Spleen (tissue), 11 donors: ENCODE measurements around the gene SPIRE1. TPM values are rescaled to one million over a fixed set of nuclear protein-coding genes. Genes with fewer than 3 reads are reported as not detected.

Experiments used
- DNase-seq: peaks from one replicate; pipeline ENCODE4 v3.0.0-alpha.2; 2020
- H3K27ac ChIP-seq, 8 donors: fragments of 200-600 bp; sonication (generic) in 7 of 8; 1 replicate in 4 of 8; 2 replicates in 4 of 8; pipeline versions ENCODE4 v1.5.0 to v1.8.0; 2016 to 2021; ENCODE audit warnings: inconsistent platforms in 4 of 8, mild to moderate bottlenecking in 4 of 8, moderate library complexity in 1 of 8
- H3K27me3 ChIP-seq, 7 donors: fragments of 200-600 bp; sonication (generic) in 6 of 7; replicated peaks in 1 of 7; 1 replicate in 4 of 7; 2 replicates in 3 of 7; pipeline versions ENCODE4 v1.5.0 to v1.8.0; 2016 to 2021; ENCODE audit warnings: inconsistent platforms in 3 of 7, mild to moderate bottlenecking in 1 of 7
- H3K36me3 ChIP-seq, 6 donors: fragments of 200-600 bp; sonication (generic) in 5 of 6; 1 replicate in 4 of 6; 2 replicates in 2 of 6; pipeline versions ENCODE4 v1.5.0 to v1.8.0; 2016 to 2021; ENCODE audit warnings: inconsistent platforms in 2 of 6
- H3K4me1 ChIP-seq, 6 donors: fragments of 200-600 bp; sonication (generic) in 5 of 6; 1 replicate in 3 of 6; 2 replicates in 3 of 6; pipeline versions ENCODE4 v1.5.0 to v1.8.0; 2016 to 2021; ENCODE audit warnings: inconsistent platforms in 3 of 6
- H3K4me3 ChIP-seq, 8 donors: fragments of 200-600 bp; sonication (generic) in 7 of 8; 1 replicate in 4 of 8; 2 replicates in 4 of 8; pipeline versions ENCODE4 v1.5.0 to v1.8.0; 2016 to 2021; ENCODE audit warnings: inconsistent platforms in 4 of 8, mild to moderate bottlenecking in 4 of 8, moderate library complexity in 2 of 8
- H3K9me3 ChIP-seq, 8 donors: fragments of 200-600 bp; sonication (generic) in 7 of 8; 1 replicate in 4 of 8; 2 replicates in 4 of 8; pipeline versions ENCODE4 v1.5.0 to v1.8.0; 2016 to 2021; ENCODE audit warnings: inconsistent platforms in 4 of 8
- CTCF ChIP-seq, 11 experiments: fragments of 200-600 bp in 7 of 11; fragments of 450-650 bp in 4 of 11; sonication (generic) in 4 of 11; IDR thresholded peaks in 8 of 11; conservative IDR thresholded peaks in 3 of 11; 1 replicate in 7 of 11; 2 replicates in 4 of 11; pipeline versions ENCODE4 v1.4.0 to v1.8.0; 2016 to 2021; ENCODE audit warnings: antibody characterized with exemption in 11 of 11, inconsistent platforms in 4 of 11, mild to moderate bottlenecking in 1 of 11
- POLR2A ChIP-seq, 3 donors: fragments of 450-650 bp; IDR thresholded peaks; one replicate each; pipeline ENCODE4 v1.5.1; 2017; ENCODE audit warnings: antibody characterized with exemption in 3 of 3, mild to moderate bottlenecking in 1 of 3
- POLR2AphosphoS5 ChIP-seq, 3 donors: sonication (generic); formaldehyde crosslinking; IDR thresholded peaks; one replicate each; pipeline ENCODE4 v1.5.1; 2017; ENCODE audit warnings: antibody characterized with exemption in 3 of 3
- WGBS, 5 donors: extraction: QIAGEN DNeasy Blood & Tissue Kit in 3 of 5; methylation state at CpG; one replicate each; pipeline versions ENCODE4 v1.1.5 to v1.1.7; 2013 to 2018; 5-methylcytosine and 5-hydroxymethylcytosine counted together
- intact Hi-C: fragments of 100-400 bp; cut with DNase I; formaldehyde crosslinking; loops from one replicate; pipeline ENCODE4 v1.15.0; 2023; ENCODE audit warnings: low total_unique reads
- polyA plus RNA-seq, 3 donors: library from polyadenylated mRNA; stranded (reverse); fragments of 200-250 nt; gene quantifications; one replicate each; pipeline ENCODE4 v1.2.1, GENCODE V29; 2013
- total RNA-seq, 7 donors: library from RNA; depleted of rRNA in 3 of 7; stranded (reverse); fragments of >200 nt in 3 of 7; fragmentation: NEBNext Ultra II Directional in 4 of 7; extraction: Animal tissue kit (Norgen Biotek cat#: 25700) in 4 of 7; gene quantifications; one replicate each; pipeline versions ENCODE4 v1.1.0 to v1.2.1, GENCODE V29; 2016 to 2021
- donor health status: healthy with polysubstance abuse.
- donor health status: DM: no; HTN: no; CAD: no; lungs with moderate emphysema.
- donor health status: DM: no; HTN: no; CAD: no.
- donor health status: Bipolar disorder and iron deficiency.
- donor health status: healthy.
- donor health status: DM: no; HTN: no; CAD: no.
- donor health status: DM: yes; HTN: yes; CAD: no.

The SPIRE1 gene
- total and polyA plus RNA-seq, 10 donors: 1.4 to 19.4 (median 11.1) TPM

GRCh38 chr18:12517142-12517825, 140.6 kb downstream of the SPIRE1 start:
- Histone ChIP-seq H3K27ac (no peak overlapping the region), H3K36me3 (no peaks in the 10 kb centered on the region), H3K9me3 (no peaks in the 10 kb centered on the region), H3K27me3 (no peaks in the 10 kb centered on the region), H3K4me3 (no peak overlapping the region), H3K4me1 (peaks cover 0 to 9% (median 0%) of the 10 kb centered on the region in 6 donors)
- TF ChIP-seq POLR2A (IDR thresholded peaks at IDR 0.05) (no peak), POLR2AphosphoS5 (IDR thresholded peaks at IDR 0.05) (no peak), CTCF (IDR thresholded peaks at IDR 0.05 in 8 of 11, conservative IDR thresholded peaks at IDR 0.05 in 3 of 11) (no peak)
- WGBS, 5 donors: 85 to 94% (median 92%) methylated on average over 1 of the region's 1 CpG
- intact Hi-C loops: no loop called here
- no peak for DNase-seq

- no peak overlapping the region for H3K4me3 ChIP-seq
- TF ChIP-seq CTCF (IDR thresholded peaks at IDR 0.05 in 8 of 11, conservative IDR thresholded peaks at IDR 0.05 in 3 of 11) (no peak), POLR2AphosphoS5 (IDR thresholded peaks at IDR 0.05) (no peak), POLR2A (IDR thresholded peaks at IDR 0.05) (no peak)
- H3K27me3 ChIP-seq: no peaks in the 10 kb centered on the region
- no peaks in the 10 kb centered on the region for H3K36me3 ChIP-seq
- 53 to 70% (median 56%) methylated on average over 4 of the region's 4 CpGs for WGBS, 5 donors
- H3K27ac ChIP-seq: no peak overlapping the region
- DNase-seq: no peak
- peaks cover 0 to 9% (median 0%) of the 10 kb centered on the region in 6 donors for H3K4me1 ChIP-seq
- intact Hi-C loops: no loop called here
- H3K9me3 ChIP-seq: no peaks in the 10 kb centered on the region
Observed at GRCh38 chr18:12516049-12516630, 141.8 kb downstream of the SPIRE1 start.

GRCh38 chr18:12515550-12515949, 142.4 kb downstream of the SPIRE1 start:
- H3K4me1 ChIP-seq: peaks cover 0 to 9% (median 0%) of the 10 kb centered on the region in 6 donors
- intact Hi-C loops: no loop called here

More at GRCh38 chr18:12515550-12515949, 142.4 kb downstream of the SPIRE1 start:
- no peaks in the 10 kb centered on the region for H3K36me3 ChIP-seq
- 27 to 62% (median 41%) methylated on average over 2 of the region's 2 CpGs for WGBS, 5 donors
- H3K4me3 ChIP-seq: no peak overlapping the region
- no peak for TF ChIP-seq POLR2A (IDR thresholded peaks at IDR 0.05)
- TF ChIP-seq POLR2AphosphoS5 (IDR thresholded peaks at IDR 0.05): no peak
- no peak for TF ChIP-seq CTCF (IDR thresholded peaks at IDR 0.05 in 8 of 11, conservative IDR thresholded peaks at IDR 0.05 in 3 of 11)
- no peaks in the 10 kb centered on the region for H3K9me3 ChIP-seq
- no peaks in the 10 kb centered on the region for H3K27me3 ChIP-seq
- DNase-seq: no peak
- no peak overlapping the region for H3K27ac ChIP-seq
